HPDE6-E6E7 (cell line): ENCODE results near the gene GDF15.

Source experiments
- DNase-seq: peaks from one replicate; pipeline ENCODE4 v3.0.0; 2011; ENCODE audit warnings: missing footprints; ENCODE audit errors: extremely low spot score

The GDF15 gene

GRCh38 chr19:18430417-18431144 lies 44.6 kb downstream of the GDF15 start:
- no peak for DNase-seq

GRCh38 chr19:18431351-18432197 lies 45.6 kb downstream of the GDF15 start:
- DNase-seq: no peak

GRCh38 chr19:18432275-18433014 lies 46.5 kb downstream of the GDF15 start:
- DNase-seq: no peak

GRCh38 chr19:18433015-18433691 lies 47.2 kb downstream of the GDF15 start:
- no peak for DNase-seq

GRCh38 chr19:18433735-18434398 lies 47.9 kb downstream of the GDF15 start:
- no peak for DNase-seq

- no peak for DNase-seq
Measured at GRCh38 chr19:18434411-18435175, 48.6 kb downstream of the GDF15 start.

GRCh38 chr19:18435178-18435841 lies 49.4 kb downstream of the GDF15 start:
- no peak for DNase-seq

- DNase-seq: no peak
Measured at GRCh38 chr19:18435842-18436670, 50.1 kb downstream of the GDF15 start.

GRCh38 chr19:18436671-18437490 lies 50.9 kb downstream of the GDF15 start:
- no peak for DNase-seq

GRCh38 chr19:18437491-18438330 lies 51.8 kb downstream of the GDF15 start, which contains the start of gene ISYNA1:
Gene ISYNA1, minus strand, starts transcription at chr19:18438133. Its CDS starts 154 bp downstream, at chr19:18437979.
- DNase-seq: no peak

- no peak for DNase-seq
Measured at GRCh38 chr19:18438331-18439024, 52.5 kb downstream of the GDF15 start.
